HCT116 (cell line): ENCODE measurements around the gene SNURF. TPM values are rescaled to one million over a fixed set of nuclear protein-coding genes. Genes with fewer than 3 reads are reported as not detected.

Source experiments
- ATAC-seq: fragments of 200-7000 bp; cut with Tn5 transposase; 2 replicates; pipeline ENCODE4 v1.9.1; 2020; ENCODE audit warnings: mild to moderate bottlenecking, moderate library complexity
- BruUV-seq: library from RNA; stranded (reverse); fragments of 400-500 nt; replicated peaks from 2 replicates; lab custom pipeline; 2021; lab: Mats Ljungman, UMichigan
- CTCF ChIA-PET: fragments of 300-600 bp; sonication (Branson Sonifier 250); formaldehyde crosslinking; loops from one replicate; lab custom pipeline; 2021; ENCODE audit warnings: antibody characterized with exemption; lab: Charles Lee
- POLR2A ChIA-PET: fragments of 300-600, 350-600 bp; sonication (Branson Sonifier 250); formaldehyde crosslinking; loops from one replicate; lab custom pipeline; 2021; ENCODE audit warnings: antibody characterized with exemption; lab: Charles Lee
- RAD21 ChIA-PET, 2 experiments: fragments of 300-600 bp; sonication (Branson Sonifier 250); formaldehyde crosslinking; loops; one replicate each; lab custom pipeline; 2023; ENCODE audit warnings: low total read pairs in 2 of 2; ENCODE audit not compliant: uncharacterized antibody in 2 of 2, unreplicated experiment in 2 of 2, low non-redundant PET in 1 of 2; lab: Charles Lee
- DNase-seq: peaks from one replicate; pipeline ENCODE4 v3.0.0-alpha.2; 2010; ENCODE audit warnings: low read depth, low spot score
- H2AFZ ChIP-seq: fragments of 200-600 bp; shearing (Covaris generic), sonication (generic); 2 replicates; pipeline ENCODE4 v1.6.1; 2017; ENCODE audit warnings: low read depth, mixed run types, mixed read lengths, antibody characterized with exemption, low read length; ENCODE audit not compliant: poor library complexity, severe bottlenecking
- H3K27ac ChIP-seq: 2 replicates; pipeline ENCODE4 v1.5.1; 2012; ENCODE audit warnings: low read depth, low read length
- H3K27me3 ChIP-seq: fragments of 200-600 bp; sonication (generic); 2 replicates; pipeline ENCODE4 v1.6.1; 2016; ENCODE audit warnings: mixed run types, low read length, mixed read lengths; ENCODE audit not compliant: insufficient read depth
- H3K36me3 ChIP-seq, 2 experiments: fragments of 200-500 bp in 1 of 2; fragments of 200-600 bp in 1 of 2; sonication (Bioruptor generic) in 1 of 2; sonication (generic) in 1 of 2; 2 replicates each; pipeline versions ENCODE4 v1.5.1 to v1.6.1; 2014 to 2016; ENCODE audit warnings: low read length in 2 of 2, inconsistent platforms in 1 of 2, mixed read lengths in 1 of 2, mixed run types in 1 of 2; ENCODE audit not compliant: insufficient read depth in 2 of 2, control insufficient read depth in 1 of 2
- H3K4me1 ChIP-seq, 2 experiments: fragments of 200-600 bp in 1 of 2; sonication (generic) in 1 of 2; 2 replicates each; pipeline versions ENCODE4 v1.5.1 to v1.6.1; 2012 to 2017; ENCODE audit warnings: low read length in 2 of 2, inconsistent platforms in 1 of 2, mild to moderate bottlenecking in 1 of 2, mixed read lengths in 1 of 2, mixed run types in 1 of 2, moderate library complexity in 1 of 2; ENCODE audit not compliant: insufficient read depth in 2 of 2, control insufficient read depth in 1 of 2
- H3K4me2 ChIP-seq: fragments of 200-600 bp; sonication (generic); 2 replicates; pipeline ENCODE4 v1.6.1; 2017; ENCODE audit warnings: mixed run types, low read length, mixed read lengths
- H3K4me3 ChIP-seq, 2 experiments: fragments of 200-600 bp in 1 of 2; sonication (generic) in 1 of 2; replicated peaks in 1 of 2; 2 replicates each; pipeline ENCODE4 v1.5.1; 2011 to 2016; ENCODE audit warnings: low read length in 2 of 2, control low read depth in 1 of 2, low read depth in 1 of 2, mild to moderate bottlenecking in 1 of 2, mixed read lengths in 1 of 2, mixed run types in 1 of 2
- H3K79me2 ChIP-seq: fragments of 200-600 bp; sonication (generic); 2 replicates; pipeline ENCODE4 v1.6.1; 2017; ENCODE audit warnings: mild to moderate bottlenecking, mixed run types, low read length, moderate library complexity, mixed read lengths; ENCODE audit not compliant: insufficient read depth
- H3K9ac ChIP-seq: fragments of 200-600 bp; sonication (generic); 2 replicates; pipeline ENCODE4 v1.6.1; 2016; ENCODE audit warnings: low read length, mixed read lengths
- H3K9me2 ChIP-seq: fragments of 200-600 bp; sonication (generic), shearing (Covaris generic); 2 replicates; pipeline ENCODE4 v1.6.1; 2017; ENCODE audit warnings: mixed run types, mild to moderate bottlenecking, moderate library complexity; ENCODE audit not compliant: insufficient read depth
- H3K9me3 ChIP-seq, 2 experiments: fragments of 200-500 bp in 1 of 2; fragments of 200-600 bp in 1 of 2; sonication (Bioruptor generic) in 1 of 2; sonication (generic) in 1 of 2; 2 replicates each; pipeline ENCODE4 v1.6.1; 2014 to 2017; ENCODE audit warnings: low read length in 2 of 2, mixed read lengths in 2 of 2, inconsistent platforms in 1 of 2, low read depth in 1 of 2, mild to moderate bottlenecking in 1 of 2, mixed run types in 1 of 2, moderate library complexity in 1 of 2; ENCODE audit not compliant: control insufficient read depth in 1 of 2, insufficient read depth in 1 of 2
- H4K20me1 ChIP-seq: fragments of 200-600 bp; sonication (generic), shearing (Covaris generic); 2 replicates; pipeline ENCODE4 v1.6.1; 2017; ENCODE audit warnings: mixed run types, mild to moderate bottlenecking, moderate library complexity; ENCODE audit not compliant: insufficient read depth
- CBX3 ChIP-seq: IDR thresholded peaks from 2 replicates; pipeline ENCODE4 v1.6.1; 2012; ENCODE audit warnings: low read depth
- ELF1 ChIP-seq: IDR thresholded peaks from 2 replicates; pipeline ENCODE4 v1.6.1; 2012; ENCODE audit warnings: low read depth, borderline replicate concordance
- EZH2 ChIP-seq: fragments of 200-600 bp; sonication (generic); IDR thresholded peaks from 2 replicates; pipeline ENCODE4 v1.6.1; 2017; ENCODE audit warnings: antibody characterized with exemption, mixed run types
- EZH2phosphoT487 ChIP-seq: fragments of 200-600 bp; IDR thresholded peaks from 2 replicates; pipeline ENCODE4 v1.6.1; 2018; ENCODE audit warnings: antibody characterized with exemption, borderline replicate concordance
- FOSL1 ChIP-seq: IDR thresholded peaks from 2 replicates; pipeline ENCODE4 v1.6.1; 2012; ENCODE audit warnings: low read depth
- JUND ChIP-seq: IDR thresholded peaks from 2 replicates; pipeline ENCODE4 v1.6.1; 2012
- MAX ChIP-seq: IDR thresholded peaks from 2 replicates; pipeline ENCODE4 v1.6.1; 2012
- POLR2AphosphoS5 ChIP-seq: IDR thresholded peaks from 2 replicates; pipeline ENCODE4 v1.6.1; 2011; ENCODE audit warnings: mild to moderate bottlenecking, low read depth, low read length, moderate library complexity
- RAD21 ChIP-seq: IDR thresholded peaks from 2 replicates; pipeline ENCODE4 v1.6.1; 2012; ENCODE audit warnings: low read depth, mild to moderate bottlenecking
- SIN3A ChIP-seq: IDR thresholded peaks from 2 replicates; pipeline ENCODE4 v1.6.1; 2012; ENCODE audit warnings: low read depth
- SRF ChIP-seq: IDR thresholded peaks from 2 replicates; pipeline ENCODE4 v1.6.1; 2012; ENCODE audit warnings: low read depth
- TCF7L2 ChIP-seq: IDR thresholded peaks from 2 replicates; pipeline ENCODE4 v1.7.0; 2011; ENCODE audit warnings: borderline replicate concordance, inconsistent platforms; ENCODE audit not compliant: insufficient read depth, insufficient read length; ENCODE audit errors: extremely low read depth
- ZBTB33 ChIP-seq: IDR thresholded peaks from 2 replicates; pipeline ENCODE4 v1.6.1; 2011; ENCODE audit warnings: mild to moderate bottlenecking, low read length, moderate library complexity; ENCODE audit not compliant: insufficient replicate concordance; ENCODE audit errors: extremely low read depth
- ZFX ChIP-seq: fragments of 450-650 bp; IDR thresholded peaks from 2 replicates; pipeline ENCODE4 v1.6.1; 2017
- intact Hi-C: fragments of 100-400 bp; cut with micrococcal nuclease; formaldehyde crosslinking; loops from 2 replicates; pipeline ENCODE4 v1.10.0; 2022
- total RNA-seq: library from RNA; stranded (reverse); gene quantifications from one replicate; pipeline ENCODE4 v1.2.1, GENCODE V29; 2021; ENCODE audit not compliant: unreplicated experiment
- TF ChIP-seq, protein P1 (sequence below): IDR thresholded peaks from 2 replicates; pipeline ENCODE4 v1.6.1; 2012
- TF ChIP-seq, protein P2 (sequence below): IDR thresholded peaks from 2 replicates; pipeline ENCODE4 v1.6.1; 2012; ENCODE audit warnings: low read depth

Gene SNURF
- total RNA-seq, 1 experiment from 2014 or later: 0.44 TPM

- no peaks in the 10 kb centered on the region for H4K20me1 ChIP-seq
- H3K4me2 ChIP-seq: no peak overlapping the region
- CTCF ChIA-PET: no interaction called here
- no peaks in the 10 kb centered on the region for H3K36me3 ChIP-seq
- no peak overlapping the region for H2AFZ ChIP-seq
- H3K9ac ChIP-seq: no peak overlapping the region
- no peak for DNase-seq
- H3K27me3 ChIP-seq: no peaks in the 10 kb centered on the region
- BruUV-seq: no TSS peak
- peaks cover 11 to 19% of the 10 kb centered on the region in 2 experiments; a peak in 2 of 4 replicates for H3K9me3 ChIP-seq
- H3K79me2 ChIP-seq: no peaks in the 10 kb centered on the region
- H3K9me2 ChIP-seq: no peaks in the 10 kb centered on the region
- POLR2A ChIA-PET: no interaction called here
- H3K4me3 ChIP-seq: no peak overlapping the region
- TF ChIP-seq ELF1 (no peak), EZH2 (no peak), SRF (no peak), CBX3 (no peak), RAD21 (no peak), ZBTB33 (no peak), JUND (no peak), FOSL1 (no peak), MAX (no peak), TCF7L2 (no peak), ZFX (no peak), EZH2phosphoT487 (no peak), POLR2AphosphoS5 (no peak), SIN3A (no peak)
- TF ChIP-seq, protein P1, sequence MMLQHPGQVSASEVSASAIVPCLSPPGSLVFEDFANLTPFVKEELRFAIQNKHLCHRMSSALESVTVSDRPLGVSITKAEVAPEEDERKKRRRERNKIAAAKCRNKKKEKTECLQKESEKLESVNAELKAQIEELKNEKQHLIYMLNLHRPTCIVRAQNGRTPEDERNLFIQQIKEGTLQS: no peak
- TF ChIP-seq, protein P2, sequence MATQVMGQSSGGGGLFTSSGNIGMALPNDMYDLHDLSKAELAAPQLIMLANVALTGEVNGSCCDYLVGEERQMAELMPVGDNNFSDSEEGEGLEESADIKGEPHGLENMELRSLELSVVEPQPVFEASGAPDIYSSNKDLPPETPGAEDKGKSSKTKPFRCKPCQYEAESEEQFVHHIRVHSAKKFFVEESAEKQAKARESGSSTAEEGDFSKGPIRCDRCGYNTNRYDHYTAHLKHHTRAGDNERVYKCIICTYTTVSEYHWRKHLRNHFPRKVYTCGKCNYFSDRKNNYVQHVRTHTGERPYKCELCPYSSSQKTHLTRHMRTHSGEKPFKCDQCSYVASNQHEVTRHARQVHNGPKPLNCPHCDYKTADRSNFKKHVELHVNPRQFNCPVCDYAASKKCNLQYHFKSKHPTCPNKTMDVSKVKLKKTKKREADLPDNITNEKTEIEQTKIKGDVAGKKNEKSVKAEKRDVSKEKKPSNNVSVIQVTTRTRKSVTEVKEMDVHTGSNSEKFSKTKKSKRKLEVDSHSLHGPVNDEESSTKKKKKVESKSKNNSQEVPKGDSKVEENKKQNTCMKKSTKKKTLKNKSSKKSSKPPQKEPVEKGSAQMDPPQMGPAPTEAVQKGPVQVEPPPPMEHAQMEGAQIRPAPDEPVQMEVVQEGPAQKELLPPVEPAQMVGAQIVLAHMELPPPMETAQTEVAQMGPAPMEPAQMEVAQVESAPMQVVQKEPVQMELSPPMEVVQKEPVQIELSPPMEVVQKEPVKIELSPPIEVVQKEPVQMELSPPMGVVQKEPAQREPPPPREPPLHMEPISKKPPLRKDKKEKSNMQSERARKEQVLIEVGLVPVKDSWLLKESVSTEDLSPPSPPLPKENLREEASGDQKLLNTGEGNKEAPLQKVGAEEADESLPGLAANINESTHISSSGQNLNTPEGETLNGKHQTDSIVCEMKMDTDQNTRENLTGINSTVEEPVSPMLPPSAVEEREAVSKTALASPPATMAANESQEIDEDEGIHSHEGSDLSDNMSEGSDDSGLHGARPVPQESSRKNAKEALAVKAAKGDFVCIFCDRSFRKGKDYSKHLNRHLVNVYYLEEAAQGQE: no peak
- TF ChIP-seq, all 23 proteins: peak for 0
- Histone ChIP-seq H3K4me1 (no peaks in the 10 kb centered on the region), H3K27ac (no peak overlapping the region)
- intact Hi-C loops: no loop called here
- no peak for ATAC-seq
- RAD21 ChIA-PET: no interaction called here
Measured at GRCh38 chr15:24943361-24943760, 11.4 kb upstream of the SNURF start.
